Thoracic aorta (tissue), 2 donors: ENCODE measurements around the gene MICB. TPM values are rescaled to one million over a fixed set of nuclear protein-coding genes. Genes with fewer than 3 reads are reported as not detected.

Source experiments
- ATAC-seq: fragments of 150-250 bp; one replicate; pipeline ENCODE4 v1.8.0; 2017; ENCODE audit warnings: low read depth; ENCODE audit not compliant: insufficient number of reproducible peaks, low FRiP score
- DNase-seq: peaks from one replicate; pipeline ENCODE4 v3.0.0-alpha.2; 2020; ENCODE audit warnings: low spot score
- H3K27ac ChIP-seq, 2 donors: fragments of 200-600 bp; sonication (generic); 1 replicate in 1 of 2; 2 replicates in 1 of 2; pipeline ENCODE4 v1.5.1; 2016; ENCODE audit warnings: mild to moderate bottlenecking in 2 of 2, moderate library complexity in 2 of 2
- H3K27me3 ChIP-seq: fragments of 200-600 bp; sonication (generic); replicated peaks from 2 replicates; pipeline ENCODE4 v1.6.0; 2016; ENCODE audit warnings: mild to moderate bottlenecking; ENCODE audit not compliant: insufficient read depth
- H3K36me3 ChIP-seq: fragments of 200-600 bp; sonication (generic); one replicate; pipeline ENCODE4 v1.5.1; 2016
- H3K4me1 ChIP-seq, 2 donors: fragments of 200-600 bp; sonication (generic); 1 replicate in 1 of 2; 2 replicates in 1 of 2; pipeline versions ENCODE4 v1.5.1 to v1.6.0; 2016; ENCODE audit warnings: low read depth in 2 of 2, mild to moderate bottlenecking in 1 of 2; ENCODE audit not compliant: control insufficient read depth in 1 of 2
- H3K4me3 ChIP-seq: fragments of 200-600 bp; sonication (generic); 2 replicates; pipeline ENCODE4 v1.5.1; 2016; ENCODE audit warnings: mild to moderate bottlenecking
- H3K9me3 ChIP-seq: fragments of 200-600 bp; sonication (generic); 2 replicates; pipeline ENCODE4 v1.5.1; 2016
- total RNA-seq, 2 donors: library from RNA; depleted of rRNA; stranded (reverse); fragments of >200 nt; gene quantifications; one replicate each; pipeline versions ENCODE4 v1.1.0 to v1.2.3, GENCODE V29; 2016
- TF ChIP-seq, protein P1 (sequence below): fragments of 200-600 bp; sonication (generic); IDR thresholded peaks from one replicate; pipeline ENCODE4 v1.5.1; 2019; ENCODE audit warnings: antibody characterized with exemption

The MICB gene
- total RNA-seq, 2 donors from 2014 or later = 4.1 to 6.6 TPM

DNA sequence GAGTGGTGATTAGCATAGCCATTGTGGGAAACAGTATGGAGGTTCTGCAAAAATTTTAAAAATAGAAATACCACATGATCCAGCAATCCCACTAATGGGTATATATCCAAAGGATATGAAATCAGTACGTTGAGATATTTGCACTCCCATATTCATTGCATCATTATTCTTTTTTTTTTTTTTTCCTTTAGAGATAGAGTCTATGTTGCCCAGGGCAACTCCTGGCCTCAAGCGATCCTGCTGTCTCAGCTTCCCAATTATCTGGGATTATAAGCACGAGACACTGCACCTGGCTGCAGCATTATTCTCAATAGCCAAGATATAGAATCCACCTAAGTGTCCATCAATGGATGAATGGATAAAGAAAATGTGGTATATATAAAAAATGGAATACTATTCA is 23.9 kb downstream of the MICB start:
- H3K36me3 ChIP-seq = no peaks in the 10 kb centered on the region
- no peaks in the 10 kb centered on the region for H3K9me3 ChIP-seq
- H3K4me3 ChIP-seq = no peak overlapping the region
- no peak for ATAC-seq
- no peak for DNase-seq
- no peaks in the 10 kb centered on the region for H3K27me3 ChIP-seq
- no peaks in the 10 kb centered on the region for H3K4me1 ChIP-seq
- no peak overlapping the region for H3K27ac ChIP-seq
- TF ChIP-seq, protein P1, sequence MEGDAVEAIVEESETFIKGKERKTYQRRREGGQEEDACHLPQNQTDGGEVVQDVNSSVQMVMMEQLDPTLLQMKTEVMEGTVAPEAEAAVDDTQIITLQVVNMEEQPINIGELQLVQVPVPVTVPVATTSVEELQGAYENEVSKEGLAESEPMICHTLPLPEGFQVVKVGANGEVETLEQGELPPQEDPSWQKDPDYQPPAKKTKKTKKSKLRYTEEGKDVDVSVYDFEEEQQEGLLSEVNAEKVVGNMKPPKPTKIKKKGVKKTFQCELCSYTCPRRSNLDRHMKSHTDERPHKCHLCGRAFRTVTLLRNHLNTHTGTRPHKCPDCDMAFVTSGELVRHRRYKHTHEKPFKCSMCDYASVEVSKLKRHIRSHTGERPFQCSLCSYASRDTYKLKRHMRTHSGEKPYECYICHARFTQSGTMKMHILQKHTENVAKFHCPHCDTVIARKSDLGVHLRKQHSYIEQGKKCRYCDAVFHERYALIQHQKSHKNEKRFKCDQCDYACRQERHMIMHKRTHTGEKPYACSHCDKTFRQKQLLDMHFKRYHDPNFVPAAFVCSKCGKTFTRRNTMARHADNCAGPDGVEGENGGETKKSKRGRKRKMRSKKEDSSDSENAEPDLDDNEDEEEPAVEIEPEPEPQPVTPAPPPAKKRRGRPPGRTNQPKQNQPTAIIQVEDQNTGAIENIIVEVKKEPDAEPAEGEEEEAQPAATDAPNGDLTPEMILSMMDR = no peak

DNA sequence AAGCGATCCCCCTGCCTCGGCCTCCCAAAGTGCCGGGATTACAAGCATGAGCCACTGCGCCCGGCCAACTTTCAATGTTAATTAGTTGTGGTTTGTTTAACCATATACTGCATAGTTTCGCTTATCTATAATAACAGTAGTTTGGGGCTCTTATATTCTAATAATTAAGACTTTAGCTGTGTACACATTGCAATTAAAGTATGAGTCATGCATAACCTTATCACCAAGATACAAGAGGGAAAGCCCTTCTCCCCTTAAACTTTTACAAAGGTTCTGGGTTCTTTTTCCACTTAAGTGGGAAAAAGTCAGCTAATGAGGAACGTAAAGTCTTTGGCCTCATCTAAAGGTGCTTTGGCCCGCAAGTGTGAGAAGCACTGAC is 27.6 kb downstream of the MICB start:
- H3K27ac ChIP-seq = no peak overlapping the region
- ATAC-seq (no peak), DNase-seq (no peak)
- H3K9me3 ChIP-seq = no peaks in the 10 kb centered on the region
- no peaks in the 10 kb centered on the region for H3K4me1 ChIP-seq
- no peaks in the 10 kb centered on the region for H3K27me3 ChIP-seq
- no peak overlapping the region for H3K4me3 ChIP-seq
- TF ChIP-seq, protein P1 = no peak
- H3K36me3 ChIP-seq = peaks cover 10% of the 10 kb centered on the region

GRCh38 chr6:31525932-31526591 is 28.1 kb downstream of the MICB start:
- TF ChIP-seq, protein P1 = no peak
- H3K36me3 ChIP-seq = peaks cover 15% of the 10 kb centered on the region
- no peaks in the 10 kb centered on the region for H3K27me3 ChIP-seq
- no peaks in the 10 kb centered on the region for H3K4me1 ChIP-seq
- ATAC-seq (no peak), DNase-seq (no peak)
- H3K9me3 ChIP-seq = no peaks in the 10 kb centered on the region
- no peak overlapping the region for H3K4me3 ChIP-seq
- no peak overlapping the region for H3K27ac ChIP-seq

DNA sequence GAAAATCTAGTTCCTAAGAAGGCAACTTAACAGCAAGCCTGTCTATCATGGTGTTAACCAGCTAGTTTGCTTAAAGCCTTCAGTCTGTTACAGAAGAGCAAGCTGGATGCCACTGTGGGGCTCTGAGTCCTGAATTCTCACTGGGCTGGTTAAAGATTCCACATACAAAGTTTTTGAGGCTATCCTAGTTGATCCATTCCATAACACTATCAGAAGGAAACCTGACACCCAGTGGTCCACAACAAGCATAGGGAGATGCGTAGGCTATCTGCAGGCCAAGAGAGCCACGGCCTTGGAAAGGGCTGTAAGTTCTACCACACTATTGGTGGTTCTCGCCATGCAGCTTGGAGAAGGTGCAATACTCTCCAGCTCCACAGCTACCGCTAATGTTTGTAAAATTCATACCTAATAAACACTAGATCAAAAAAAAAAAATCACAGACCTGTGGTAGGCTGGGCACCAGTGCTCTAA is 30.4 kb downstream of the MICB start:
- ATAC-seq = no peak
- Histone ChIP-seq H3K4me1 (no peaks in the 10 kb centered on the region), H3K9me3 (no peaks in the 10 kb centered on the region), H3K27ac (no peak overlapping the region), H3K27me3 (no peaks in the 10 kb centered on the region), H3K36me3 (peaks cover 24% of the 10 kb centered on the region), H3K4me3 (no peak overlapping the region)
- DNase-seq = no peak
- TF ChIP-seq, protein P1 = no peak

DNA sequence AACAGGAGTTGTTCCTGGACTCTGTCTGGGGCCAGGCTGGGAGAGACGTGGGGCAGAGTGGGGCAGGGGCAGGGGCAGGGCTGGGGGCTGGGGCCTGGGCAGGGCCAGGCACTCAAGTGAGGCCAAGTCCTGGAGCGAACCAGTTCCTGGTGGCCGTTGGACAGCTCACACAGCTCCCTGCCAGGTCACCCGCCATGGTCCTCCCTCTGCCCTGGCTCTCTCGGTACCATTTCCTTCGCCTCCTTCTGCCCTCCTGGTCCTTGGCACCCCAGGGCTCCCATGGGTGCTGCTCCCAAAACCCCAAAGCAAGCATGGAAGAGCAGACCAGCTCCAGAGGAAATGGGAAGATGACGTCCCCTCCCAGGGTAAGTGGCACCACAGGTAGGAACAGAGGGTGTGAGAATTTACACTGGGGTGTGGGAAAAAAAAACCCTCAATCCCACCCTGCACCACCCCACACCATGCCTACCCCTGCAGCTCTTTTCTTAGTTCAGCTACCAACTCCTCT is 30.9 kb downstream of the MICB start, which contains the start of gene MCCD1:
Gene MCCD1 (plus strand): TSS at position 142 of the 508 bp plus-strand sequence. CDS start 53 bp downstream, at position 195.
- ATAC-seq (no peak), DNase-seq (no peak)
- H3K4me1 ChIP-seq = no peaks in the 10 kb centered on the region
- H3K36me3 ChIP-seq = peaks cover 28% of the 10 kb centered on the region
- no peaks in the 10 kb centered on the region for H3K9me3 ChIP-seq
- TF ChIP-seq, protein P1 = no peak
- H3K27me3 ChIP-seq = no peaks in the 10 kb centered on the region
- no peak within 1 kb of the TSS for H3K27ac ChIP-seq
- no peak within 1 kb of the TSS for H3K4me3 ChIP-seq
